Germinal center (tissue), 1 donor: ENCODE results near the gene DNAJB12.
"Not testable (repeated sequence)": the region's sequence is repeated elsewhere in the genome, so short reads cannot be mapped to it uniquely, and the experiment has no call there.

Source experiments
- DNase-seq: peaks from one replicate; pipeline ENCODE4 v3.0.0; 2012; ENCODE audit warnings: mixed read lengths, low spot score

Gene DNAJB12

DNA sequence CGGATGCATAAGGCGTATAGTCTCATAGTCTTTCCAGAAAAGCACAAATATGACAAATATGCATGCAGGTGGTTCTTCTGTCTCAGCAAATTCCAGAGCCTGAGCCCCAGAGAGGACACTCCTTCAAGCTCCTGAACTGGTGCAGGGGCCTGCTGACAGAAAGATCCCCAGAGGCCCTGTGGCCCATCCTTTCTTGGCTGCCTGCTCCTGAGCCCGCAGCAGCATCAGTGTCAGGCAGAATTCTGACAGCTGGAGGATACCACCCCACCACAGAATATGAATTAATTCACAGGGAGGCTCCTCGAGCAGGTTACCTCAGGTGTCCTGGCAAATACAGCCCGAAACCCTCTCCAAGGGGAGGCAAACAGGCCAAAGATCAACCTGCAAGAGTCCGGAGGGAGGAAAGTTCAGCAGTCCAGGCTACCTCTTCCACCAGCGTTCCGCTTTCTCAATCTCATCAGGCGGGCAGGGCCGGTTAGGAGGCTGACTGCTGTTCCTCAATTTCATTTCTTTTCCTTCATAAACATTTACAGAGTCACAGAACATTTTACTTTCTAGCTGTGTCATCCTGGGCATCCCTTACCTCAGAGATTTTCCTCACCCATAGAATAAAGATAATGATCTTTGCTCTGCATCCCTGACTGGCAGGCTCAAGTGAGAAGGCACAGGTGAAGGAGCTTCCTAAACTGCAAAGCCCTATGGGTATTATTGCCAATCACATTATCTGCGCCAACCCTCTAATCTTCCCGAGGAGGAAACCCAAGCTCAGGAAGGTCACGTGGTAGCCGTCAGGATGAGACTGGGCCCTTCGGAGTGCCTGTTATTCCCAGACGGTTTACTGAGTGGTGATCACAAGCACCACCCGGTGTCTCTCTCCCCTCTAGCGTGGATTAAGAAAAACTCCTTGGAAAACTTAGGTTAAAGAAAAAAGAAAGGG is 1.4 kb downstream of the DNAJB12 start:
- DNase-seq: no peak

DNA sequence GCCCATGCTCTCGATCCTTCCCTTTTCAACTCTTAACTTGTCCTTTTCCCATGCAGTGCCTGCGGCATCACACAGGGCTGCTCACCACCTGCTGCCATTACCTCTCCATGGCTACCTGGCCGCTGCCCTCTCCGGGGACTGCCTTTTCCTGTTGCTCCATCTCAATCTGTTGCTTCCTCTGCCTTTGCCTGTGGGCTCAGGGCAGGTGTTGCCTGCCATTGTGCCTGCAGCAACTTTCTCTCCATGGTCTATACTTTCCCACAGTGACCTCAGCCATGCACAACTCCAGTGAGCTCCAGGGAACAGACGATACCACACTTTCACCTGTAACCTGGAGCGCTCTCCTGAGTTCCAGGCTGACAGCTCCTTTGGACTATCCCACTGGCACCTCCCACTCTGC is 3.2 kb downstream of the DNAJB12 start:
- no peak for DNase-seq

DNA sequence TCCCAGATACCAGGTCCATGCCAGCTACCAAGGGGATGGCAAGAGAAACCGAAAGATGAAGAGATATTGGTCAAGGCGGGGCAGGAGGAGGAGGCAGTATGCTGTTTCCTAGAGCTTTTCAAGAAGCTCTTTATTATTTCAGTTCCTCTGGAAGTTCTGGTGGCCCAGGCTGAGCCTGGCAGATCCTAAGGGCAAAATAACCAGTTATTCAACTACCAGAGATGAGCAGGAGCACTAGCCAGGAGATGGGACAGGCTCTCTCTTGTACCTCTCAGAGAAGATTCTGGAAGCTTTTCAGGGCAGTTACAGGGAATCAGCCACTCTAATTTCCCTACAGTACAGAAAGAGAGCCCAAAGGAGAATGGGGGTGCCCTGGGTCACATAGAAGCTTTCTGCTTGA is 5.3 kb downstream of the DNAJB12 start:
- DNase-seq: no peak

DNA sequence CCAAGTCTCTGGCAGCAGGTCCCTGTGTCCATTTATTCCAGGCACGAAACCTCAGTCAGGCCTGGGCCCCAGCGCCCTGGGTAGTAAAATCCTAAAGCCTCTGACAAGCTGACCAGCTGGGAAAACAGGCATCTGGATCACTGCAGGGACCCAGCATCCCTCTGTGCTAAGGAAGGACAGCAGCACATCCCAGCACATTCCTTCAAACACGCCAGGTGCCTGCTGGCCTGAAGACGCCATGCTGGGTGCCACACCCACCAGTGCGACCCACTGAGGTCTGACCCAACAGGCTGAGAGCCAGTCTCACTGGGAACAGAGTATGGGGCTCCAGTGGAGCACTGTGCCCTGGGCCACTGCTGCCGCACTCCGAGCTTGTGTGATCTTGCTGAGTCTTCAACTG is 6.4 kb downstream of the DNAJB12 start:
- DNase-seq: no peak

DNA sequence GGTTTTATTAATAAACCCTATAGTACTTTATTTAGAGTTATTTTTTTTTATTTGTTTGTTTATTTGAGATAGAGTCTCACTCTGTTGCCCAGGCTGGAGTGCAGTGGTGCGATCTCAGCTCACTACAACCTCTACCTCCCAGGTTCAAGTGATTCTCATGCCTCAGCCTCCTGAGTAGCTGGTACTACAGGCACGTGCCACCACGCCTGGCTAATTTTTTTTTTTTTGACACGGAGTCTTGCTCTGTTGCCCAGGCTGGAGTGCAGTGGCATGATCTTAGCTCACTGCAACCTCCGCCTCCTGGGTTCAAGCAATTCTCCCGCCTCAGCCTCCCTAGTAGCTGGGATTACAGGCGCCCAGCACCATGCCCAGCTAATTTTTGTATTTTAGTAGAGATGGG is 8.6 kb downstream of the DNAJB12 start:
- DNase-seq: not testable (repeated sequence)

DNA sequence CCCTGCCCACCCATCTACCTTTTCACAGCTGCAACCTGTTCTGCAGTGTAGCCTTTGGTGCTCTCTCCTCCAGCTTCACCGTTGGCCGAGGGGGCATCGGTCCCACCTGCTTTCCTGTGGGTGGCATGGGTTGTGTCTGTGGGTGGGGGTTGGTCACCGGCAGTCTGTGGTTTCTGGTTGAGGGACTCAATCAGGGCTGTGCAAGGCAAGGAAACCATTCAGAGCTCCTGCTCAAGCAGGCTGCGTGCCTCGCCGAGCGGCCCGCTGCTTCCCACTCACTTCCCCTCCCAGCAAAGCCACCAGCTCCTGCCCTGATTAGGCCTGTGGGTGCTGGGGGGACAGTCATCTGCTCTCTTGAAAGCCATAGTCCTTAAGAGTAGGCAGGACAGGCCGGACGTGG is 9.8 kb downstream of the DNAJB12 start:
- DNase-seq: no peak

DNA sequence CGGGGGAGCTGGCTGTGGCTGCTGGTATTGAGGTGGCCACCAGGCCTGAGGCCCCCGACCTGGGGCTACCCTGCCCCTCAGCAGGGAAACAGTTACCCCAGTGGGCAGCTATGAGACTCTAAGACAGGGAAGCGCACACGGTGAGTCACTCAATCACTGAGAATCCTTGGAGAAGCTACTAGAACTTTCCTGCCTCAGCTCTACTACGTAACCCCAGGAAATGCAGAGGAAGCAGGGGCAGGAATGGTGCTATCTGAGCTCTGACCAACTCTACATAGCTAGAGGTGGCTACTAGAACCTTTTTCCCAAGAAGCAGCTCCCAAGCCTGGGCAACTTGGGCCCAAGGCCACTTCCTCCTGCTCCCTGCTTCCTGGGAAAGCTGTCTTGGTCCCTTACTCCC is 11.8 kb downstream of the DNAJB12 start:
- no peak for DNase-seq

DNA sequence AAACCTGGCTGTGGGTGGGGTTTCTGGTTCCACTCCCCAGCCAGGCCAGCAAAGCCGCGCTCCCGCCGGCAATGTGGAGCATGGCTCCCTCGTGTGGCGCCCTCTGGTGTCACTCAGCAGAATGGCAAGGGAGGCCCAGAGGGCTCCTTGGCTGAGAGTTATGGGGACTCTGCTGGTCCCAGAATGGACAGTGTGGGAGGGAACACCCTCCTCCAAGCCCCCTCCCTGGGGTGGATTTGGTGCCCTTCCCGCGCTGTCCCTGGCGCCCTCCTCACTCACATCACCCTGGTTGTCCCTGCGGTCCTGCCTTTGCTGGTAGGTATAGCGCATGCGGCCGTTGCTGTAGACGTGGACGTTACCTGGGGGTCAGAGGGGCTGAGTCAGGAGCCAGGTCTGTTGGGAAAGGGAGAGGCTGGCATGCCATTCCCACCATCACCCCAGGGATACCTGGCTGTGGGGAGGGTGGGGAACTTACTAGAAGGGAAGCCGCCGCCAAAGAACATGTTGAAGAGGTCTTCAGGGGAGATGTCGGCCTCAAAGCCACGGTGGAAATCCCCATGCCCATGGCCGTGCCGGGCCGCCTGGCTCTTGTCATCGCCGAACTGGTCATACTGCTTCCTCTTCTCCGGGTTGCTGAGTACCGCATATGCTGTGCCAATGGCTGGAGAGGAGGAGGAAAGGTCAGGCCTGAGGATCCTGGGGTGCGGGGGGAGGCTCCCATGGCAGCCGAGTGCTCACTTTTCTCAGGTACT is 14.0 kb downstream of the DNAJB12 start:
- peak; percentile 76 for DNase-seq

DNA sequence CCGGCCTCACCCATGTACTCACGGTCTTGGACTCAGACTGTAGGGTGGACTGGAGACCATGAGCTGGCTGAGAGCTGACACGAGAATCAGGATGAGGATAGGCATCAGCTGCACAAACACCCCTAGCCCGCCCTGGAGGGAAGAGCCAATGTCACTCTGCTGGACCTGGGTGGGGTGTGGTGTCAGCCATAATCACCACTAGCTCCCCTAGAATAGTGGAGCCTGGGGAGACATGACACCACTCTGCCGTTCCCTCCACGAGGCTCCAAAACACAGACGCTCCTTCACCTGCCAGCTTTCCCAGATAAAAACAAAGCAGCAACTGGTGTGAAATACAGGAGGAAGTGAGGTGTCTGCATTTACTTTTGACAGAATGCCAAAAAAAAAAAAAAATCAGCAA is 16.5 kb downstream of the DNAJB12 start:
- DNase-seq: no peak

DNA sequence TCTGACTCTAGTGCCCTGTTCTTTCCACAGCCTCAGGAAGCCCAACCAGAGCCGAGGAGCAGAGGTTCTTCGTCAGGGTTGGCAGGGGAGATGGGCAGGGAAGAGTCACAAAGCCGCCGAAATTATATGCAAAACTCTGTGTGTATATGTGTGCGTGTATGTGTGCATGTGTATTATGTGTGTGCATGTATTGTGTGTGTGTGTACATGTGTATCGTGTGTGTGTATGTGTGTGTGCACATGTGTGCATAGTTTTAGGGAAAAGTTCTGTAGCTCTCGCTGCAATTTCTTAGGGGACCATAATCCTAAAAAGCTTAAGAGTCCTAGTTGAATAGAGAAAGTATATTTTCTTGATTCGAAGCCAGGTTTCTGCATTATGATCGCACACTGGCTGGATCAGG is 17.0 kb downstream of the DNAJB12 start:
- no peak for DNase-seq

DNA sequence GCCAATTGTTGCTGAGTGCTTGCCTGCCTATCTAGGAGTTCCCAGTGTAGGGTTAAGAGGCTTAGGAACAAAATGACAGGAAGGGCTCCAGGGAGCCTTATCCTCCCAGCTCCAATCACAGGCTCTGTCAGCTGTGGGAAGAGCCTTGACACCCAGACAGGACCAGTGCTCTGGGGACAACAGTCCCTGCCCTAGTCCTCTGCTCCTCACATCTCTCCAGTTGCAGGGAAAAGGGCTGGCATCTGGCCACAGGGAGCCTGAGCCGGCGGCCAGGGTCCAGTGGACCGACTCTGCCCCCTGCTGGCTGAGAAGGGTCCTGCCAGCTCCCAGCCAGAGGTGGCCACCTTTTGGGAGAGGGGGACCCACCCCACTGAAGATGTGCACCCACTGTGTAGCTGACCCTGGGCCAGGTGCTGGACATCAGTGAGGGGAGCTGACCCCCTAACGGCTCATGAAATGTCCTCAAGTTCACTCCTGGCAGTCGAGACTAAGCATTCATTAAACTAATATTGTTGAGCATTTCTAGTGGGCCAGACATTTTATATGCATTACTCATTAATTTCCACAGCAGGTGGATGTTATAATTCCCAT is 17.6 kb downstream of the DNAJB12 start:
- DNase-seq: peak; percentile 56

DNA sequence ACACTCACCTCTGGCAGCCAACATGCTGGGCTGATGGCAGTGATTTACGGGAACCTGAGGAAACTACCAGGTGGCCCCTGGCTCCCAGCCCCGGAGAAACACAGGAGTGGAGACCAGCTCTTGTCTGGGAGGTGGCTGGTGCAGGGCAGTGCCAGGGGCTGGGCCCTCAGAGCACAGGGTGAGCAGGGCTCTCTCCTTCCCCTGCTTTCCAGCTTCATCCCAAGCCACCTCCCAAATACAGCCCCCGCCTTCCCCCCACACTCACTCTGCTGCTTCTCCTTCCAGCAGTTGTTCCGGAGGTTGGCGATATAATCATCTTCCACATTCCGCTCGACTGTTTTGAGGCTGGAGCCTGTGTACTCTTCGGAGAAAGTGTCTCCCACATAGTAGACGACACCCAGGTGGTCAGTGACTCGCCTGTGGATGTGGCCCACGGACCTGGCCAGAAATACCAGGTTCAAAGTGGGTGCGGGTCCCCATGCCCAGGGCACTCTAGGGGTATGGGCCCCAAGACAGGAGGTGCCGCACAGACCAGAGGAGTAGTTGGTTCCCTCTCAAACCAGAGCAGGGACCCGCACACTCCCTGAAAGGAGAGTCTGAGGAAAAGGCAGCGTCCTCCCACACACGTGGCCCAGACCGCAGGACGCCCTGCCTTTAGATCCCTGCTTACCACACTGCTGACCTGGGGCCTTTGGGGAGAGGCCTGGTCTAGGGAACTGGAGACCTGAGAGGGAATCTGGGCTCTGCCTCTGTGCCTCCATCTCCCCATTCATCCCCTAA is 18.3 kb downstream of the DNAJB12 start:
- no peak for DNase-seq

DNA sequence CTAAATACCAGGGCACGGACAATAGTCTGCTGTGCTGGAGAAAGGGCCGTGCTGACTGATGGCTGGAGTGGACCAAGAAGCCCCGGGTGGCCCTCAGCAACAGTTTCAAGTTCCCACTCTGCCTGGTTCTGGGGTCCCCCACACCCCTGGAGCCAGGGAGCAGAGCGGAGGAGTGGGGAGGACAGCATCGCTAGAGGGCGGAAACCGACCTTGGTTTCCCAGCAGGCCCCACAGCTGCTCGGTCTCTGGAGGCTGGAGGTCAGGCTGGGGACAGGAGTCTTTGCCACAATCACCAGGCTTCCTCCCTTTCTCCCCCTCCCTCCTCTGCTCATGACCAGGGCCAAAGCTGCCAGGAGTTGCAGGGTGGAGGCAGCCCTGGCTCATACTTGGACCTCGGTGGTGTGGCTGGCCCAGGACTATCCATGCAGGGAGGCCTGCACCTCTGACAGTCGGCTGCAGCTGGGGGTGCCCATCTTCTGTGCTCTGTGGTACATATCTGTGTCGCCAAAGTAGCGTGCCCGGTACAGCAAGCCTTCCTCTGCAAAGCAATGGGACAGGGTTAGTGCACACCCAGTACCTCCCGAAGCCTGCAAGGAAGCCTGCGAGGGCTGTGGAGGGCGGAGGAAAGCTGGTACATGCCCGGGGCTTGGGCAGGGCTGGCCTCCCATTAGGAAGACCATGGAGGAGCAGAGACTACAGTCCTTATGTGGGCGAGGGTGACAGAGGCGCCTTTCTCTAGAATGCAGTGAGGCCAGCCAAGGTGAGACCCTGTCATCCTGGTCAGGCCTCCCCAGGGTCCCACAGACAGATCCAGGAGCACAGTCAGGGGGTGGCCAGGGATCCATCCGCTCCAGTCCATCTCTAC is 19.1 kb downstream of the DNAJB12 start:
- no peak for DNase-seq

DNA sequence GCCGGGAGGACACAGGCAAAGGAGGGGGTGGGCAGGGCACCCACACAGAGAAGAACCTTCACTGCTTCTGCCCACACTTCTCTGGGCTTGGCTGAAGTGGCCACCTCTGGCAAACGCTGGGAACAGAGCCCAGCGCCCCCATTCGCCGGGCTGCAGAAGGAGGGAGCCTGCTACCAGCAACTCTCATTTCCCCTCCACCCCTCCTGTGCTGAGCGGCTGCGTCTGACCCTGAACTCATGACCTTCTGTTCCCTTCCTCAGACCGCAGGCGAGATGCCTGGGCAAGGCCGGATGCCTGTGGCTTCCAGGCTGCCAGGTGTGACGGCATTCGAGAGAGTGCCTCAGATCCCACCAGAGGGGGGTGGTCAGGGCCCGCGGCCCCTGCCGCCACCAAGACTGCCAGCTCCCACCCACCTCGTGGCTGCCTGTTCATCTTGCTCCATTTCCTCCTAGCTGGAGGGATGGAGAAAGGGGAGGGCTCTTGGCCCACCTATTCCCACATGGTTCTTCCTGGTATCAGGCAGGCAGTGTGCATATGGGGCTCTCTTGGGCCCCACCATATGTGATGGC is 19.8 kb downstream of the DNAJB12 start:
- DNase-seq: peak; percentile 65

DNA sequence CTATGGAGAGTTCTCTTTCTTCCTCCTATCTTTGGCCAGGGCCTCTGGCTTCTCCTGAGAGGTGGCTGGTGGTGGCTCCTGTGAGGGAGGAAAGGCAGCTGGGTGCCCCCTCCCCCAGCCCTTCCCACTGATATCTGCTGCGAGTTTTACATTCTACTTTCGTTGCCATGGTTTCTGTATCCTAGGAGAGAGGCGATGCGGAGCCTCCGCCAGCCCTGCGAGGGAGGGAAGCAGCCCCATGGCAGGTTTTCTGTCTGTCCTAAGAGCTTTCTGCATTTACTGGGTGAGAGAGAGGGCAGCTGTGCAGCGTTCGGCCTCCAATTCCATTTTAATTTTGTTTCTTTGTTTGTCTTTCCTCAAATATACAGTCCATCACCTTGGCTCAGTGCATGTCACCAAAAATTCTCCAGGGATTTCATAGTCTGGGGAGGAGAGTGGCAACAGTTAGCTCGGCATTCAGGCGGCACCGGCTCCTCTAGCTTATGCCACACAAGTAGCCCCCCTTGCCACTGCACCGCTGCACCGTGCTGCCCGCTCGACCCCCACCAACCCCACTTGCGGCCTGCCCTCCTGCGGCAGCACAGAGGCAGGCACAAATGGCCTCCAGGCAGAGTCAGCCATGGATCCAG is 20.4 kb downstream of the DNAJB12 start:
- DNase-seq: no peak

DNA sequence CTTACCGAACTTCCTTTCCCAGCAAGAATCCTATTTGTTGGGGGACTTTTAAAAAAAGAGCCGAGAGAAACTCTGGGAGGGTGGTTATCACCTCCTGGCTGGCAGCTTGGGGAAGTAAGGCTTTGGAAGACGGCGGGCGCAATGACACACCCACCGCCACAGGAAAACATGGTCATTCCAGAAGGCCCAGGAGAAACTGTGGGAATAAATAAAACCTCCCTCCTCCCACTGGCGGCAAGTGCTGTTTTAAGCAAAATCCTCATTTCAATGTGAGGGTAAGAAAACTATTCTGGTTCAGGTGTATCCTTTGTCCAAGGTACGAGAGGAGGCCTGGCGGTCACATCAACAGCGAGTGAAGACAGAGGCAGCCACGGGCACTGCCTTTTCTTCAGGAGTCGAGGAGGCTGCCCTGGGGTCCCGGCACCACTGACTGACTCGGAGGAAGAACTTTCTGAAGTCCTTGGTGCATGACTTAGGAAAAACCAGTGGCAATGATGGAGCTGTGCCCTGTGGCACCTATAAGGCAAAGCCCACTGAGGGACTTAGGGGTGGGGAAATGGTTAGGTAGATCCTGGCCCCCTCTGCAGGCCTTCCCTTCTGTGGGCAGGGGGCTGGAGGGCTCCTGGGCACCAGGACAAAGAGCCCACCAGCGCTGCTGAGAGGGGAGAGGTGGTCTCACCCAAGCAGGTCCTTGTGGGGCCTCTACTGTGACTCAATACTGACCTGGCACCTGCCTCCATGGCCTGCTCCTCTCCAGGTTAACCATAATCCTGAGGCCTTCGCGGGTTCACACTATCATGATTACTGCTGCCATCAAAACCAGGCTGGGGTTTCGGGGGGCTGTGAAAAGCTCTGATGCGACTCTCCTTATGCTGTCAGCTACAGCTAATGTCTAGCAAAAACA is 21.4 kb downstream of the DNAJB12 start:
- no peak for DNase-seq

DNA sequence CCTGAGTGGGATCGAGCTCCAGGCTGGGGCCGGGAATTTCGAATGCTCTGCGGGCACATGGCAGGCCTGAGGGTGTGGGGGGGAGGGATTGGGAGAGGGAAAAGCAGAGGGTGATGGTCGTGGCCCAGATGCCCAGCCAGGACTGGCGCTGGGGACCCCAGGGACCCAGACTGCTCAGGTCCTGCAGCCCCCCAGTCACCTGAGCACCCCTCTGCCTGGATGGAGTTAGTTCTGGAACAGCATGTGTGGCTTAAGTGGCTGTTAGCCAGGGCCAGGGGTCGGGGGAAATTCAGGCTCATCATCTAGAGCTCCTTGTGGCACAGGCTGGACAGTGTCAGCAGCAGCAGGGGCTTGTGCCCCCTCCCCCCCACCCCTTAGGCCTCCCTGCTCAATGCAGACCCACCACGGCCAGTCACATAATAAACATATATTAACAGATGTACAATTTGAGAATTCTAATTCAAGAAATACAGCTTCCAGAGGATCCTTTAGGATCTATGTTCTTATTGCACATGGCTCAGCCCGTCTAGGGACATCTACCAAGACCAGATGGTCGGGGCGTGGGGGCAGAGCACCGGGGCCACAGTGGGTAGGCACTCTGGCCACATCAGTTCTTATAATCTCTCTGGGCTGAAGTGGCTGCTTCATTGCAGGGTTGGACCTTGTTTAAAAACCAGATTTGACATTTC is 22.2 kb downstream of the DNAJB12 start:
- DNase-seq: no peak

DNA sequence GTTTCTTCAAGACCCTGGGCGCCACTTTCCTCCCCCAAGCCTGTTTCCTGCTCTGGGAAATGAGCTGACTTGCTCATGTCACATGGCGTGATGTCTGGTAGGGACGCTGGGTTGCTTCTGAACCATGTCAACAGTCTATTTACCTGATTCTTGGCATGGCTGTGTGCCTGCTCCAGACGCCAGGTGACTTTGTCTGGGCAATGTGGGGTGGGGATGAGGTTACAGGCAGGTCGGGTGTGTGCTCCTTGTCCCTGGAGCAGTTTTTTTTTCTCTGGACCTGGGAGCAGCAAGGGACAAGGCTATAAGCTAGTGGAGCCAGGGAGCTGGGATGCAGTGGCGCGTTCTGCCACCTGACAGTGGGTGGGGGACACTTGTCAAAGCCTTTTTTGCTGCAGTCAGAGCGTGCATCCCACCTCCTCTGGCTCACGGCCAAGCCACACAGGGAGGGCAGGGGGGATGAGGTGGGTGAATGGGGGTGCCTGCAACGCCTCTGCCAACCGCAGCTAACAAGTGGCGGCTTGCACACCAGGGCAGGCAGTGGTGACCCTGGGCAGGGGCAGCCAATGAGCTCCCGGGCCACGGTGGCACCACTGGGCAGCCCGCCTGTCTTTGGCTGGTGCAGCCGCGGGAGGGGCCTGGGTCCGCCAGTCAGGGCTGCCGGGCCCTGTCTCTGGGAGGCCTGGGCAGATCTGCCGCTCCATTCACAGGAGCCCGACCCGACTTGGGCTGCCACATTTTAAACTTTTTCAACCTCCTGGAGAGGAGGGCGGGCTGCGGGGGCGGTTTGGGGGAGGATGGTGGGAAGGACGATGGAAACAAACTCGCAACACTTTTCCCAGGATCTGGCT is 22.9 kb downstream of the DNAJB12 start:
- peak; percentile 90 for DNase-seq
